ENCODE measurements around the gene MSS51. TPM values are rescaled to one million over a fixed set of nuclear protein-coding genes. Genes with fewer than 3 reads are reported as not detected.
A peak's percentile ranks its signal among the peaks of the same experiment; 100 is the strongest.

MSS51 gene
- polyA plus RNA-seq, 2 donors: 0.54 to 2.0 TPM

DNA sequence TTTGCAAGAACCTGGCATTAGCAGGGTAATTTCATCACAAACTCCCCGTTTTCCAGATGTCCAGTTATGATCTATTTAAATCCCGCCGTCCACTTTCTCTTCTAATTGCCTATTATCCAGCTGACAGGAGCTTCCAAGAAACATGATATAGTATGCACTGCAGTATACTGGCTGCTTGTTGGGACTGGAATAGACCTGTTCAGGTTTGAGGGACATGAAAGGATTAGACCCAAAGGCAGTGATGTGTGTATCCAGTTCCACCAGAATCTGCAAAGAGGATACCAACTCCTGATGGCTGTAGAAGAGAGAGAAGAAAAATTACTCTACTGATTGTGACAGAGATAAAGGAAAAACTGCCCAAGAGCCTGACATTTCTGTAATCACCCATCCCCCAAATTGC lies 8.9 kb downstream of the MSS51 start:
- Histone ChIP-seq H3K4me3 (ENCODE audit: low read depth in 1 of 2, low read length in 2 of 2) (no peak overlapping the region), H3K36me3 (ENCODE audit: control insufficient read depth in 2 of 2, insufficient read depth in 2 of 2, low read length in 1 of 2) (peaks cover 3 to 13% of the 10 kb centered on the region in 2 donors), H3K27ac (ENCODE audit: low read depth in 2 of 2, low read length in 1 of 2) (no peak overlapping the region), H3K27me3 (ENCODE audit: control insufficient read depth in 1 of 2, insufficient read depth in 2 of 2, low read length in 2 of 2) (no peaks in the 10 kb centered on the region), H3K9me3 (ENCODE audit: control insufficient read depth in 2 of 2, insufficient read depth in 1 of 2, low read depth in 1 of 2, low read length in 1 of 2) (no peaks in the 10 kb centered on the region), H3K4me1 (ENCODE audit: control insufficient read depth in 2 of 2, insufficient read depth in 2 of 2, low read length in 1 of 2) (no peaks in the 10 kb centered on the region)
- WGBS, 2 donors: 54 to 62% methylated on average over 3 of the region's 3 CpGs

DNA sequence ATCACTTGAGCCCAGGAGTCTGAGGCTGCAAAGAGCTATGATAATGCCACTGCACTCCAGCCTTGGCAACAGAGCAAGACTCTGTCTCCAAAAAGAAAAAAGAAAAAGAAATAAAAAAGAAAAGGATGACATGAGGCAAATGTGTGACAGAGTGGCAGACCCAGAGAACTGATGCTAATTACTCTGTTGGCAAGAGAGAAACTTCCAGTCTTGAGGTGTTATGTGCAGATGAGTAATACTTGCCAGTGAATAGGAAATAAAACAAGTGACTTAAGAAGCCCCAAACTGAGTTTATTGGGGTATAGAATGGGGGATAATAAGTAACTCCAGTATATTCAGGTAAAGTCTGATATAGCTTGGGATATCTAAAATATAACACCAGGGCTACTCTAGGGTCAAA lies 10.1 kb downstream of the MSS51 start:
- H3K36me3 ChIP-seq (ENCODE audit: control insufficient read depth in 2 of 2, insufficient read depth in 2 of 2, low read length in 1 of 2): peaks cover 3 to 13% of the 10 kb centered on the region in 2 donors

DNA sequence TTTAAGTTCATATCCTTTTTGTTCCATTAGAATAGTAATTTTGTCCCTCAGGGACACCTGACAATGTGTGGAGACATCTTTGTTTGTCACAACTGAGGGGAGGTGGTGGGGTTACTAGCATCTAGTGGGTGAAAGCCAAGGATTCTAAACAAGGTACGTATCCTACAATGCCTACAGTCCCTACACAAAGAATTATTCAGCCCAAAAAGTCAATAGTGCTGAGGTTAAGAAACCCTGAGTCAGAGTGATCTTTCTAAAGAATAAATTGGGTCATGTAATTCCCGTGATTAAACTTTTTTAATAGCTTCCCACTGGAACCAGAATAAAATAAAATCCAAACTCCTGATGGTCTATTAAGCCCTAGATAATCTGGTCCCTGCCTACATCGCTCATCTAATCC lies 16.8 kb downstream of the MSS51 start:
- H3K9me3 ChIP-seq (ENCODE audit: control insufficient read depth in 2 of 2, insufficient read depth in 1 of 2, low read depth in 1 of 2, low read length in 1 of 2): no peaks in the 10 kb centered on the region
- H3K4me3 ChIP-seq (ENCODE audit: low read depth in 1 of 2, low read length in 2 of 2): no peak overlapping the region
- H3K27ac ChIP-seq (ENCODE audit: low read depth in 2 of 2, low read length in 1 of 2): no peak overlapping the region

More for the DNA sequence above, 10.1 kb downstream of the MSS51 start:
- Histone ChIP-seq H3K4me3 (ENCODE audit: low read depth in 1 of 2, low read length in 2 of 2) (no peak overlapping the region), H3K4me1 (ENCODE audit: control insufficient read depth in 2 of 2, insufficient read depth in 2 of 2, low read length in 1 of 2) (no peaks in the 10 kb centered on the region), H3K27me3 (ENCODE audit: control insufficient read depth in 1 of 2, insufficient read depth in 2 of 2, low read length in 2 of 2) (no peaks in the 10 kb centered on the region), H3K27ac (ENCODE audit: low read depth in 2 of 2, low read length in 1 of 2) (no peak overlapping the region), H3K9me3 (ENCODE audit: control insufficient read depth in 2 of 2, insufficient read depth in 1 of 2, low read depth in 1 of 2, low read length in 1 of 2) (no peaks in the 10 kb centered on the region)

DNA sequence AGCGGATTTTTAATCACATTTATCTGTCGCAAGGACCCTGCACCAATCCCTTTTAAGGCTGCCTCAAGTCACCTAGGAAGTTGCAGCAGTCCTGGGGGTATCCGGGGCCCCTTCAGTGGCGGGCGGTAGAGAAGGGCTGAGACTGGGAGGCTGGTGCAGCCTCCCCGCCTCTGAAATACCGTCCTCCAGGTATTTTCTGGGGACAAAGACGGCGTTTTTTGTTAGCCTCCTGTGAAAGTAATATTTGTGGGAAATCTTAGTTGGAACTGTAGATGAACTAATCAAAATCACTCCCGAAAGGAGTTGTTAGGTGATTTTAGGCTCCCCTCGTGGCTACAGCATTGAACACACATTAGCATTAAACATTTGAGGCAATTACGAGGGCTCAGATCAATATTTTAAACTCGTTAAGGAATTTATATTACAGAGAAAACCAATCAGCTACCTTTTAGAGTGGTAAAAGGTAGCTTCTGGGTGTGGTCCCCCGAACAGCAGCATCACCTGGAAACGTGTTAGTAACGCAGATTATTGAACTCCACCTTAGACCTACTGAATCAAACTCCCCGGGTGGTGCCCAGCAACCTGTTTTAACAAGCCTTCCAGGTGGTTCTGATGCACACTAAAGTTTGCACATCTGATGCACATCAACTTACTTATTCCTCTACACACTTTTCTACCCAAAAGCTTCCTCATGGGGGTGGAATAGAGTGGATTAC lies 19.0 kb downstream of the MSS51 start:
- H3K27ac ChIP-seq (ENCODE audit: low read depth in 2 of 2, low read length in 1 of 2): peak overlapping the region; percentile 96 to 98
- H3K27me3 ChIP-seq (ENCODE audit: control insufficient read depth in 1 of 2, insufficient read depth in 2 of 2, low read length in 2 of 2): no peaks in the 10 kb centered on the region
- no peaks in the 10 kb centered on the region for H3K9me3 ChIP-seq (ENCODE audit: control insufficient read depth in 2 of 2, insufficient read depth in 1 of 2, low read depth in 1 of 2, low read length in 1 of 2)
- no peaks in the 10 kb centered on the region for H3K4me1 ChIP-seq (ENCODE audit: control insufficient read depth in 2 of 2, insufficient read depth in 2 of 2, low read length in 1 of 2)
- peak overlapping the region; percentile 73 to 95 for H3K4me3 ChIP-seq (ENCODE audit: low read depth in 1 of 2, low read length in 2 of 2)
- 2 to 3% methylated on average over 17 of the region's 17 CpGs for WGBS, 2 donors
- no peaks in the 10 kb centered on the region for H3K36me3 ChIP-seq (ENCODE audit: control insufficient read depth in 2 of 2, insufficient read depth in 2 of 2, low read length in 1 of 2)

More for the DNA sequence above, 16.8 kb downstream of the MSS51 start:
- Histone ChIP-seq H3K27me3 (ENCODE audit: control insufficient read depth in 1 of 2, insufficient read depth in 2 of 2, low read length in 2 of 2) (no peaks in the 10 kb centered on the region), H3K36me3 (ENCODE audit: control insufficient read depth in 2 of 2, insufficient read depth in 2 of 2, low read length in 1 of 2) (no peaks in the 10 kb centered on the region), H3K4me1 (ENCODE audit: control insufficient read depth in 2 of 2, insufficient read depth in 2 of 2, low read length in 1 of 2) (no peaks in the 10 kb centered on the region)
- WGBS, 2 donors: 70 to 80% methylated on average over 3 of the region's 3 CpGs

DNA sequence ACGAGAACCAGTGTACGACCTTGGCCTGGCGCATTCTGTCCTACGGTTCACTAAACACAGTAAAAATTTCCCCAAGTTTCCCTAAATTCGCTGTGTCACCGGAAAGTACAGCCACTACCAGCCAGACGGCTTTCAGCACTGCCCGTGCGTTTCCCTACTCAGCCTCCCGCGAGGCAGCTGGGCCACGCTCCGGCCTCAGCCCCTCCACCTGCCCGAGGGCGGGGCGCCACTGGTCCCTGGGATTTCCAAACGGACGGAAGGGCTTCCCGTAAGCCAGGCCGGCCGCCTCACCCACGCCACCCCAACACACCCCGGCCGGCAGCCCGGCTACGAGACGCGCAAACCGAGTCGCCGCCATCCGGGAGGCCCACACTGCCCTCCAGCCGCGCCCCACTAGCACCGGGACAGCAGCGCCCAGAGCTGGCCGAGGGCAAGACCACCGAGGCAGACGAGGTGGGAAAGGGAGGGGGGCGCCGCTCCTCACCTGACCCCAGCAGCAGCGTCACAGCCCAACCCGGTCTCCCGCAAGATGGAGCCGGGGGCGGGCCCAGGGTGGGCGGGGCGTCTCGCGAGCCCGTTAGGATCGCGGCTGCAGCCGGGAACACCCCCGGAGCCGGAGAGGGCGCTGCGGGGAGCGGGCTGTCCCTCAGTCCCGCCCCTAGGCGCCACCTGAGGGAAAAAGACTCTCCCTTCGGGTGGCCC lies 19.7 kb downstream of the MSS51 start, which contains the start of gene ANXA7:
ANXA7 (minus strand) TSS at position 531 of the 702 bp plus-strand sequence. CDS start 13,202 bp downstream, outside the sequence.
- H3K9me3 ChIP-seq (ENCODE audit: control insufficient read depth in 2 of 2, insufficient read depth in 1 of 2, low read depth in 1 of 2, low read length in 1 of 2): no peaks in the 10 kb centered on the region
- H3K4me3 ChIP-seq (ENCODE audit: low read depth in 1 of 2, low read length in 2 of 2): peak within 1 kb of the TSS; percentile 73 to 95
- H3K27me3 ChIP-seq (ENCODE audit: control insufficient read depth in 1 of 2, insufficient read depth in 2 of 2, low read length in 2 of 2): no peaks in the 10 kb centered on the region
- H3K36me3 ChIP-seq (ENCODE audit: control insufficient read depth in 2 of 2, insufficient read depth in 2 of 2, low read length in 1 of 2): no peaks in the 10 kb centered on the region
- peak within 1 kb of the TSS; percentile 96 to 98 for H3K27ac ChIP-seq (ENCODE audit: low read depth in 2 of 2, low read length in 1 of 2)
- WGBS, 2 donors: 0 to 1% methylated on average over 57 to 62 of the region's 62 CpGs
- H3K4me1 ChIP-seq (ENCODE audit: control insufficient read depth in 2 of 2, insufficient read depth in 2 of 2, low read length in 1 of 2): no peaks in the 10 kb centered on the region

DNA sequence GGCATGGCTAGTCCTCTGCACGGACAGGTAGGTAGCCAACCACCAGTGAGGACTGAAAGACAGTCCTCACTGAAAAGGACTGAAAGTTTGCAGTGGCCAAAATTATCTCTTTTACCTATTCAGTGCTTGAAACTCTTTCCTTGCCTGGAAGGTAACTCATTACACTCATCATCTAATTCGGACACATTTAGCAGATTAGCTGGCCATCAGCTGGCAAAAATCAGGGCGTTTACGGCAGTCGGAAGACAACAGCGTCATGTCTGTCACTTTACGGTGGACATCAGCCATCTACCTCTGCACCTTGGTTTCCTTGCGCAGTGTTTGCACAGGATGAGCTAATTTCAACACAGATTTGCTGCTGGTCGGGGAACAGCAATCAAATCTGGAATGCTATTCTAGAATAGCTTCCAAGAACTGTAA lies 20.2 kb downstream of the MSS51 start:
- no peaks in the 10 kb centered on the region for H3K27me3 ChIP-seq (ENCODE audit: control insufficient read depth in 1 of 2, insufficient read depth in 2 of 2, low read length in 2 of 2)
- no peaks in the 10 kb centered on the region for H3K4me1 ChIP-seq (ENCODE audit: control insufficient read depth in 2 of 2, insufficient read depth in 2 of 2, low read length in 1 of 2)
- peak overlapping the region; percentile 96 to 98 for H3K27ac ChIP-seq (ENCODE audit: low read depth in 2 of 2, low read length in 1 of 2)
- peak overlapping the region; percentile 73 to 95 for H3K4me3 ChIP-seq (ENCODE audit: low read depth in 1 of 2, low read length in 2 of 2)
- no peaks in the 10 kb centered on the region for H3K9me3 ChIP-seq (ENCODE audit: control insufficient read depth in 2 of 2, insufficient read depth in 1 of 2, low read depth in 1 of 2, low read length in 1 of 2)
- H3K36me3 ChIP-seq (ENCODE audit: control insufficient read depth in 2 of 2, insufficient read depth in 2 of 2, low read length in 1 of 2): no peaks in the 10 kb centered on the region
- 1 to 2% methylated on average over 9 of the region's 9 CpGs for WGBS, 2 donors

DNA sequence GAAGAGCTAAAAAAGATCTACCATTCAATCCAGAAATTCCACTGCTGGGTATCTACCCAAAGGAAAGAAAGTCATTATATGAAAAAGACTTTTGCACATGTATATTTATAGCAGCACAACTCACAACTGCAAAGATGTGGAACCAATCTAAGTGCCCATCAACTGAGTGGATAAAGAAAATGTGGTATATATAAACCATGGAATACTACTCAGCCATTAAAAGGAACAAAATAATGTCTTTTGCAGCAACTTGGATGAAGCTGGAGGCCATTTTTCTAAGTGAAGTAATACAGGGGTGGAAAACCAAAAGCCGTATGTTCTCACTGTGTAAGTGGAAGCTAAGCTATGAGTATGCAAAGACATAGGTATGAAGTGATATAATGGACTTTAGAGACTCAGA lies 22.5 kb downstream of the MSS51 start:
- Histone ChIP-seq H3K4me3 (ENCODE audit: low read depth in 1 of 2, low read length in 2 of 2) (no peak overlapping the region), H3K27ac (ENCODE audit: low read depth in 2 of 2, low read length in 1 of 2) (no peak overlapping the region), H3K36me3 (ENCODE audit: control insufficient read depth in 2 of 2, insufficient read depth in 2 of 2, low read length in 1 of 2) (no peaks in the 10 kb centered on the region), H3K4me1 (ENCODE audit: control insufficient read depth in 2 of 2, insufficient read depth in 2 of 2, low read length in 1 of 2) (no peaks in the 10 kb centered on the region), H3K9me3 (ENCODE audit: control insufficient read depth in 2 of 2, insufficient read depth in 1 of 2, low read depth in 1 of 2, low read length in 1 of 2) (no peaks in the 10 kb centered on the region), H3K27me3 (ENCODE audit: control insufficient read depth in 1 of 2, insufficient read depth in 2 of 2, low read length in 2 of 2) (no peaks in the 10 kb centered on the region)
- WGBS, 2 donors: 97 to 99% methylated on average over 1 of the region's 1 CpG

DNA sequence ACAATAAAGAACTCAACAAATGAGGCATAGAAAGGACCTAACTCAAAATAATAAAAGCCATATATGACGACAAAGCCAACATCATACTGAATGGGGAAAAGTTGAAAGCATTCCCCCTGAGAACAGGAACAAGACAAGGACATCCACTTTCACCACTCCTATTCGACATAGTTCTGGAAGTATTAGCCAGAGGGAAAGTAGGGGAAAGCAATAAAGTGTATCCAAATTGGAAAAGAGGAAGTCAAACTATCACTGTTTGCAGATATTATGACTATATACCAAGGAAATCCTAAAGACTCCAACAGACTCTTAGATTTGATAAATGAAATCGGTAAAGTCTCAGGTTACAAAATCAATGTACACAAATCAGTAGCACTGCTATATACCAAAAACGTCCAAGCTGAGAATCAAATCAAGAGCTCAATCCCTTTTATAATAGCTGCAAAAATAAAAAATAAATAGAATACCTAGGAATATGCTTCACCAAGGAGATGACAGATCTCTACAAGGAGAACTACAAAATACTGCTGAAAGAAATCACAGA lies 24.3 kb downstream of the MSS51 start:
- no peak overlapping the region for H3K27ac ChIP-seq (ENCODE audit: low read depth in 2 of 2, low read length in 1 of 2)
- H3K27me3 ChIP-seq (ENCODE audit: control insufficient read depth in 1 of 2, insufficient read depth in 2 of 2, low read length in 2 of 2): no peaks in the 10 kb centered on the region
- H3K4me1 ChIP-seq (ENCODE audit: control insufficient read depth in 2 of 2, insufficient read depth in 2 of 2, low read length in 1 of 2): no peaks in the 10 kb centered on the region
- no peaks in the 10 kb centered on the region for H3K36me3 ChIP-seq (ENCODE audit: control insufficient read depth in 2 of 2, insufficient read depth in 2 of 2, low read length in 1 of 2)
- no peak overlapping the region for H3K4me3 ChIP-seq (ENCODE audit: low read depth in 1 of 2, low read length in 2 of 2)
- 74 to 79% methylated on average over 4 of the region's 4 CpGs for WGBS, 2 donors
- no peaks in the 10 kb centered on the region for H3K9me3 ChIP-seq (ENCODE audit: control insufficient read depth in 2 of 2, insufficient read depth in 1 of 2, low read depth in 1 of 2, low read length in 1 of 2)

DNA sequence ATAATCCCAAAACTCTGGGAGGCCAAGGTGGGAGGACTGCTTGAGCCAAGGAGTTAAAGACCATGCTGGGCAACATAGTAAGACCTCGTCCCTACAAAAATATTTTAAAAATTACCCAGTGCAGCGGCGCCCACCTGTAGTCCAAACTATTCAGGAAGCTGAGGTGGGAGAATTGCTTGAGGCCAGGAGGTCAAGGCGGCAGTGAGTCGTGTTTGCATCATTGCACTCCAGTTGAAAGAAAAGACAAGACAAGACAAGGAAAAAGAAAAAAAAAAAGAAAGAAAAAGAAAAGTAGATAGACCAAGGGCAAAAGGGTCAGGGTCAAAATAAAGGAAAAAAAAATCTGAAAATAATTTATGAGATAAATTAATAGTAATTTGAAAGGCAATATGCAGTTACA lies 25.3 kb downstream of the MSS51 start:
- Histone ChIP-seq H3K27ac (ENCODE audit: low read depth in 2 of 2, low read length in 1 of 2) (no peak overlapping the region), H3K36me3 (ENCODE audit: control insufficient read depth in 2 of 2, insufficient read depth in 2 of 2, low read length in 1 of 2) (no peaks in the 10 kb centered on the region), H3K4me1 (ENCODE audit: control insufficient read depth in 2 of 2, insufficient read depth in 2 of 2, low read length in 1 of 2) (no peaks in the 10 kb centered on the region), H3K9me3 (ENCODE audit: control insufficient read depth in 2 of 2, insufficient read depth in 1 of 2, low read depth in 1 of 2, low read length in 1 of 2) (no peaks in the 10 kb centered on the region), H3K4me3 (ENCODE audit: low read depth in 1 of 2, low read length in 2 of 2) (no peak overlapping the region), H3K27me3 (ENCODE audit: control insufficient read depth in 1 of 2, insufficient read depth in 2 of 2, low read length in 2 of 2) (no peaks in the 10 kb centered on the region)
- 86 to 89% methylated on average over 5 of the region's 5 CpGs for WGBS, 2 donors
